ENCODE results near the gene ZFHX3.

The ZFHX3 gene

GRCh38 chr16:72884037-72884436 lies 163.9 kb downstream of the ZFHX3 start:
- no peaks in the 10 kb centered on the region for H3K36me3 ChIP-seq
- no peaks in the 10 kb centered on the region for H3K9me3 ChIP-seq
- no peak overlapping the region for H3K27ac ChIP-seq
- H3K27me3 ChIP-seq = no peaks in the 10 kb centered on the region
- no peak for TF ChIP-seq CTCF (IDR thresholded peaks at IDR 0.05)
- H3K4me3 ChIP-seq (ENCODE audit: low read depth in 1 of 2, low read length in 1 of 2) = no peak overlapping the region
- H3K4me1 ChIP-seq (ENCODE audit: control insufficient read depth in 1 of 2, insufficient read depth in 1 of 2, low read depth in 1 of 2, low read length in 1 of 2) = no peaks in the 10 kb centered on the region

- Histone ChIP-seq H3K36me3 (no peaks in the 10 kb centered on the region), H3K4me1 (ENCODE audit: control insufficient read depth in 1 of 2, insufficient read depth in 1 of 2, low read depth in 1 of 2, low read length in 1 of 2) (peaks cover 0 to 15% of the 10 kb centered on the region in 2 experiments)
- TF ChIP-seq CTCF (IDR thresholded peaks at IDR 0.05) = no peak
Measured at GRCh38 chr16:72879846-72880245, 168.1 kb downstream of the ZFHX3 start.

GRCh38 chr16:72878301-72879269 lies 169.3 kb downstream of the ZFHX3 start:
- no peak for TF ChIP-seq CTCF (IDR thresholded peaks at IDR 0.05)
- Histone ChIP-seq H3K4me3 (ENCODE audit: low read depth in 1 of 2, low read length in 1 of 2) (no peak overlapping the region), H3K4me1 (ENCODE audit: control insufficient read depth in 1 of 2, insufficient read depth in 1 of 2, low read depth in 1 of 2, low read length in 1 of 2) (peaks cover 0 to 15% of the 10 kb centered on the region in 2 experiments)

More at GRCh38 chr16:72879846-72880245, 168.1 kb downstream of the ZFHX3 start:
- no peak overlapping the region for H3K4me3 ChIP-seq (ENCODE audit: low read depth in 1 of 2, low read length in 1 of 2)
- no peaks in the 10 kb centered on the region for H3K27me3 ChIP-seq
- H3K9me3 ChIP-seq = no peaks in the 10 kb centered on the region
- no peak overlapping the region for H3K27ac ChIP-seq

GRCh38 chr16:72877374-72878028 lies 170.4 kb downstream of the ZFHX3 start:
- no peak overlapping the region for H3K27ac ChIP-seq
- no peak overlapping the region for H3K4me3 ChIP-seq (ENCODE audit: low read depth in 1 of 2, low read length in 1 of 2)
- no peaks in the 10 kb centered on the region for H3K9me3 ChIP-seq
- H3K36me3 ChIP-seq = no peaks in the 10 kb centered on the region
- H3K27me3 ChIP-seq = no peaks in the 10 kb centered on the region
- TF ChIP-seq CTCF (IDR thresholded peaks at IDR 0.05) = no peak
- H3K4me1 ChIP-seq (ENCODE audit: control insufficient read depth in 1 of 2, insufficient read depth in 1 of 2, low read depth in 1 of 2, low read length in 1 of 2) = peaks cover 0 to 15% of the 10 kb centered on the region in 2 experiments

More at GRCh38 chr16:72878301-72879269, 169.3 kb downstream of the ZFHX3 start:
- Histone ChIP-seq H3K9me3 (no peaks in the 10 kb centered on the region), H3K27me3 (no peaks in the 10 kb centered on the region), H3K27ac (no peak overlapping the region), H3K36me3 (no peaks in the 10 kb centered on the region)

GRCh38 chr16:72876981-72877373 lies 171.0 kb downstream of the ZFHX3 start:
- H3K27ac ChIP-seq = no peak overlapping the region
- H3K36me3 ChIP-seq = no peaks in the 10 kb centered on the region
- no peaks in the 10 kb centered on the region for H3K9me3 ChIP-seq
- no peak overlapping the region for H3K4me3 ChIP-seq (ENCODE audit: low read depth in 1 of 2, low read length in 1 of 2)
- no peaks in the 10 kb centered on the region for H3K27me3 ChIP-seq
- peaks cover 0 to 15% of the 10 kb centered on the region in 2 experiments for H3K4me1 ChIP-seq (ENCODE audit: control insufficient read depth in 1 of 2, insufficient read depth in 1 of 2, low read depth in 1 of 2, low read length in 1 of 2)
- TF ChIP-seq CTCF (IDR thresholded peaks at IDR 0.05) = no peak
